Activated CD4-positive, alpha-beta T cell treated with anti-CD3 and anti-CD28 coated beads, Interleukin-2, amount 10 ng/mL, durations not matched to agents 24 days and 14 days (primary cell): ENCODE measurements around the gene C8G. TPM values are rescaled to one million over a fixed set of nuclear protein-coding genes. Genes with fewer than 3 reads are reported as not detected.

Experiments
- DNase-seq: peaks from one replicate; pipeline ENCODE4 v3.0.0; 2022
- H3K27ac Mint-ChIP-seq: one replicate; pipeline ENCODE4 v1.8.0; 2022; ENCODE audit warnings: mild to moderate bottlenecking, mixed read lengths
- H3K27me3 Mint-ChIP-seq: one replicate; pipeline ENCODE4 v1.8.0; 2022; ENCODE audit warnings: mixed read lengths
- H3K36me3 Mint-ChIP-seq: one replicate; pipeline ENCODE4 v1.8.0; 2022; ENCODE audit warnings: low read depth, mild to moderate bottlenecking, mixed read lengths
- H3K4me1 Mint-ChIP-seq: one replicate; pipeline ENCODE4 v1.8.0; 2021; ENCODE audit warnings: mixed read lengths
- H3K4me3 Mint-ChIP-seq: one replicate; pipeline ENCODE4 v1.8.0; 2022; ENCODE audit warnings: mild to moderate bottlenecking, moderate library complexity, mixed read lengths
- H3K9me3 Mint-ChIP-seq: one replicate; pipeline ENCODE4 v1.8.0; 2021; ENCODE audit warnings: mixed read lengths
- intact Hi-C: fragments of 100-400 bp; cut with micrococcal nuclease; formaldehyde crosslinking; loops from one replicate; pipeline ENCODE4 v1.15.1; 2023
- total RNA-seq: library from RNA; stranded (reverse); gene quantifications from 2 replicates; pipeline ENCODE4 v1.2.3, GENCODE V29; 2022

Gene C8G
- total RNA-seq, 1 donor from 2014 or later = 1.7 TPM

DNA sequence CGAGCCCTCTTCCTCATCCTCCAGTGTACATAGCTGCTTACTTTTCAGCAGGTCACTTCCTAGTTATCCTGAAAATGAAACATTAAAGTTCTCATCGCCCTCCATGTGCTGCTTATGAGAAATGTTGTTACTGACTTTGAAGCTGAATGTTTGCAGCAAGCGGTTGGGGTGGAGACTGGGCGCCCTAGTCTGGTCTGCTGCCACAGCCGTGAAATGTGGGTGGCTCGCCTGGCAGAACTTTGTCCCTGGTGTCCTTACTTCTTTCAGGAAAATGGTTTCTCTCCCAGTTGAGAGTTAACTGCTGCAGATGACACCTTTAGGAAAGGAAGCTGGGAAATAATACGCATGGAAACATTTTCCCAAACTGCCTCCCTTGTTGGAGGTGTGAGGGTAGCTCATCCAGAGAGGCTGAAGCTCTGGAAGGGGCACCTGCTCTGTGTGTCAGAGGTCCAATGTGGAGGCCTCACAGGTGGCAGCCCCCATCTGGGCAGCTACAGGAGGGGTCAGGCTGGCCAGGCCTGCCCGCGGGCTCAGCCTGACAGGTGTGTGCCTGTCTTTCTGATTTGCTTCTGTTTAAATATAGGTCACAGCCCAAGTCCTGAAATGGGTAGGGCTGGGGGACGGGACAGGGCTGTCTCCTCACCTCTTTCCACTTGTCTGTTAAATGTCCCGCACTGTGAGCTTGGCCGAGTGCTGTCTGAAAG lies 34.7 kb upstream of the C8G start:
- no peak overlapping the region for H3K27ac Mint-ChIP-seq
- intact Hi-C loops = no loop called here
- peaks cover 53% of the 10 kb centered on the region for H3K36me3 Mint-ChIP-seq
- H3K9me3 Mint-ChIP-seq = no peaks in the 10 kb centered on the region
- H3K4me3 Mint-ChIP-seq = no peak overlapping the region
- H3K4me1 Mint-ChIP-seq = peaks cover 8% of the 10 kb centered on the region
- DNase-seq = no peak
- H3K27me3 Mint-ChIP-seq = no peaks in the 10 kb centered on the region

DNA sequence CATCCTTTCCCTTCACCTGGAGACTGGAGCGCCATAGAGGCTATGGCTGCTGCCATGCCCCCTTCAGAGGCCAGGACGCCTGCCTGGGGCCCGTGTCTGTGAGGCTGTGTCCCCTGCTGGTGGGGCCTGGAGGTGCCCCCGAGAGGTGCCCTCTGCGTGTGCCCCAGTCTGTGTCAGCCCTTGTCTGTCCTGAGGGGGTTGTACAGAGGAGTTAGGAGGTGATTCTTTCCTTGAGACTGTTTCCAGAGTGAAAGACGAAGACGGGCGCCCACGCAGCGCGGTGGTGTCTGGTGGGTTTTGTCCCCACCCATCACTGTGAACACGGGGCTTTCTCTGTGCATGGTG lies 34.2 kb upstream of the C8G start:
- H3K27ac Mint-ChIP-seq = no peak overlapping the region
- H3K36me3 Mint-ChIP-seq = peaks cover 55% of the 10 kb centered on the region
- DNase-seq = no peak

DNA sequence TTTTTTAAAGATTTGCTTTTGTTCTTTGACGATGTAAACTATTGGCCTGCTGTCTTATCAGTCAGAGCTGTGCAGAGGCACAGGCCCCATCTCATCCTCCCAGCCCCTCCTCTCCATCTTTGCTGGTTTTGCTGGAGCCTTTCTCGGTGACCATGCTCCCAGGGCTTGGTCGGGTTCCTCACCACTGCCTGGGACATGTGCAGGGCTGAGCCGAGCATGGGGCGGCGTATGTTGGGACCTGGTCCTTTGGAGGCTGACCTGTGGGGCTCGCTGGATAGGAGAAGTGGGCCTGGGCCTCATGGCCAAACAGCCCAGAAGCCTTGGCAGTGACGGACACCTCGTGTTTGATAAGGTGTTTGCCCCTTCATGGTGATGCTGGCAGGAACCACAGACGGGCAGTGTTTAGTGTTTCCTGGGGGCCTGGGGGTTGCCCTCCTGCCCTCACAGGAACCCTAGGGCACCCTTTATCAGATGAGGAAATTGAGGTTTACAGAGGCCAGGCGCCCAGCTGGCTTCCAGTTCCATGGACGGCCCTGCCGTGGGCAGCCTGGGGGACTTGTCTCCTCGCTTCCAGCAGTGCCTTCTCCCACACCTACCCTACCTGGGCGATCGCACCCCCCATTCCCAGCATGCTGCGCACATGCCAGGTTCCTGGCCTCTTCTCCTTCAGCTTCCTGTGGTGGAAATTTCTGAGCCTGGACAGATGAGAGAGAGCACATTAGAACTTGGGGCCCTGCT lies 31.2 kb upstream of the C8G start:
- DNase-seq = no peak
- Mint-ChIP-seq H3K4me3 (no peak overlapping the region), H3K27me3 (no peaks in the 10 kb centered on the region), H3K9me3 (no peaks in the 10 kb centered on the region), H3K36me3 (peaks cover 53% of the 10 kb centered on the region), H3K27ac (peak overlapping the region; percentile 47), H3K4me1 (peaks cover 9% of the 10 kb centered on the region)
- intact Hi-C loops = no loop called here

More for the DNA sequence above, 34.2 kb upstream of the C8G start:
- intact Hi-C loops = no loop called here
- Mint-ChIP-seq H3K9me3 (no peaks in the 10 kb centered on the region), H3K4me3 (no peak overlapping the region), H3K27me3 (no peaks in the 10 kb centered on the region), H3K4me1 (peaks cover 9% of the 10 kb centered on the region)

DNA sequence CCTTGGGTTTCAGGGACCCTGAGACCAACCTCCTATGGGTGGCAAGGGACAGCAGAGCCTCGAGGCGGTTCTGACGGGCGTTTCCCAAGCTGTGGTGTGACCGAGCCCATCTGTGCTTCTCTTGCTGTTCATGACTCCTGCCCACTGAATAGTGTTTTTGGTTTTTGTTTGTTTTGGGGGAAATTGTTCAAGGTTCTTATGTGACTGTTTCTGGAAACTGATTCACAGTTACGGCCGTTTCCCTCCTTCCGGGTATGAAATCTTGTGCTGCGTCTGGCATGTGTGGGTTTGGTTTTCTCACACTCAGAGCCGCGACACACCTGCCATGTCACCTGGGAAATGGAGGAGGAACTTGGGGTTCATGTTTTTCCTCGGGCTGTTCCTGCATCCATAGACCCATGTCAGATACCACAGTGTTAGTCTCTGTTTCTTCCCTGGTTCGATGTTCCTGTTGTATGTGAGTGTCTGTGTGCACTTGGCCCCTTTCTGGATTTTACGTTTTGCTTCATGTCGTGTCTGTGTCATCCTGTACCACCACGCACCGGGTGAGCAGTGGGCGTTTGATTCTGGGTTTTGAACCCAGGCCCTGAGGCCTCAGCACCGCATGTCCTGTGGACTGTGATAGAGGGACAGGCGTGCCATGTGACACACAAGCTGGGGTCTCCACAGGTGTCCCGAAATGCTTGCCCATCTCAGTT lies 29.3 kb upstream of the C8G start:
- H3K9me3 Mint-ChIP-seq = no peaks in the 10 kb centered on the region
- peak overlapping the region; percentile 76 for H3K27ac Mint-ChIP-seq
- H3K36me3 Mint-ChIP-seq = peaks cover 49% of the 10 kb centered on the region
- no peak for DNase-seq
- intact Hi-C loops = no loop called here
- H3K4me3 Mint-ChIP-seq = no peak overlapping the region
- H3K4me1 Mint-ChIP-seq = peaks cover 5% of the 10 kb centered on the region
- no peaks in the 10 kb centered on the region for H3K27me3 Mint-ChIP-seq

DNA sequence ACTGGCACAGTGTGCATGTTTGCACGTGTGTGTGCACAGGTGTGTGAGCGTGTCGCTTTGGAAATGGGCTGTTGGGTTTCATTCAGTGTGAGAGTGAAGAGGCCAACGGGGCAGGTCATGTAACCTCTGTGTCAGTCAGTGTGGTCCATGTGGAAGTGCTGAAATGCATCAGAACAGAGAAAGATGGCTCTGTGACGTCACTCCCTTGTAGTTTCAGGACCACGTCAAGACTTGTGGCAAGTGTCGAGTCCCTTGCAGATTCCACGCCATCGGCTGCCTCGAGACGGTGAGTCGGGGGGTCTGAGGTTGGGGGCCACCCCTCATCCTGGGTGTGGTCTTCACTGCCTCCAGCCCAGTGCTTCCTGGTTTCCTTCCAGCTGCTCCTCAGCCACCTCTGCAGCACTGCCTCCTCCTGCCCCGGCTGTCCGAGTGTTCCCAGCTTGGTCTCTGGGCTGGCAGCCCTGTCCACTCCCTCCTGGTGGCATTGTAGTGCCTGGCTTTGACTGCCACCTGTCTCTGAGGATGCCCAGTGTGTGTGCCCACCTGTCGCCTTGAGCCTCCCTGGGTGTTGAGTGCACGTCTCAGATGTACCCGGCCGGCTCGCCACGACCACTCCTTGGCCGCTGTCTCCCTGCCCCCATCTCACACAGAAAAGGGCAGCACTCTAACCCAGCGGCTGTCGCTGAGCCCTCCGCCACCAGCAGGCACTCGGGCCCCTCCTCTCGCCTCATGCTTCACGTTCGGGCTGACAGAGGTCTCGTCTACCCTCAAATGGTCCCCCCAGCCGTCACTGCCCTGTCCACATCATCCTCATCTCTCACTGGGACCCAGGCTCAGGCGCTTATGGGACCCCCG lies 28.5 kb upstream of the C8G start:
- H3K27ac Mint-ChIP-seq = peak overlapping the region; percentile 76
- peaks cover 45% of the 10 kb centered on the region for H3K36me3 Mint-ChIP-seq
- intact Hi-C loops = no loop called here
- DNase-seq = no peak
- no peak overlapping the region for H3K4me3 Mint-ChIP-seq
- H3K4me1 Mint-ChIP-seq = peaks cover 5% of the 10 kb centered on the region
- H3K9me3 Mint-ChIP-seq = no peaks in the 10 kb centered on the region
- no peaks in the 10 kb centered on the region for H3K27me3 Mint-ChIP-seq

DNA sequence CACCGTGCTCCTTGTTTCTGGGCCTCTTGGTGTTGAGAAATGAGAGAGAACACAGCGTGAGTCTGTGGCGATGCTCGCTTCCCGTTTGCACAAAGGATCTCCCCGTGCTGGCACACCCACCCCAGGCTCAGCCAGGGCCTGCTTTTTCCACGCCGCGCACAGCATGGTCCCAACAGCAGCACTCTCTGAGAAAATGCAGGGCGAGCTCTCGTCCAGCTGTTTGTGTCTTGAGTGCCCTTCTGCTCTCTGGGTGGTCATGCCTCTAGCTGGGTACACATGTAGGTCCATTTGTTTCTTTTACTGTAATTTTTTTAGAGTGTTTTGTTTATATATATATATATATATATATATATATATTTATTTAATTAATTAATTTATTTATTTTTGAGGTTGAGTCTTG lies 27.1 kb upstream of the C8G start:
- Mint-ChIP-seq H3K9me3 (no peaks in the 10 kb centered on the region), H3K4me1 (peaks cover 5% of the 10 kb centered on the region), H3K27me3 (no peaks in the 10 kb centered on the region), H3K36me3 (peaks cover 54% of the 10 kb centered on the region), H3K27ac (peak overlapping the region; percentile 30), H3K4me3 (no peak overlapping the region)
- DNase-seq = no peak
- intact Hi-C loops = no loop called here

DNA sequence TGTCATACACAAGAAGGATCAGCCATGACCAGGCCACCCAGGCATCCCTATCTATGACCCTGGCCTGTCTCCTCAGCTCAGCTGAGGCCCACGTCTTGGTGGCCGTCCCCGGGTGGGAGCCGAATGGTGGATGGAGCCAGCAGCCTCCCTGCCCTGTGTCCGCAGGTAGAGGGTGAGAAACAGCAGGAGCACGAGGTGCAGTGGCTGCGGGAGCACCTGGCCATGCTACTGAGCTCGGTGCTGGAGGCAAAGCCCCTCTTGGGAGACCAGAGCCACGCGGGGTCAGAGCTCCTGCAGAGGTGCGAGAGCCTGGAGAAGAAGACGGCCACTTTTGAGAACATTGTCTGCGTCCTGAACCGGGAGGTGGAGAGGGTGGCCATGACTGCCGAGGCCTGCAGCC lies 25.0 kb upstream of the C8G start:
- no peak overlapping the region for H3K27ac Mint-ChIP-seq

DNA sequence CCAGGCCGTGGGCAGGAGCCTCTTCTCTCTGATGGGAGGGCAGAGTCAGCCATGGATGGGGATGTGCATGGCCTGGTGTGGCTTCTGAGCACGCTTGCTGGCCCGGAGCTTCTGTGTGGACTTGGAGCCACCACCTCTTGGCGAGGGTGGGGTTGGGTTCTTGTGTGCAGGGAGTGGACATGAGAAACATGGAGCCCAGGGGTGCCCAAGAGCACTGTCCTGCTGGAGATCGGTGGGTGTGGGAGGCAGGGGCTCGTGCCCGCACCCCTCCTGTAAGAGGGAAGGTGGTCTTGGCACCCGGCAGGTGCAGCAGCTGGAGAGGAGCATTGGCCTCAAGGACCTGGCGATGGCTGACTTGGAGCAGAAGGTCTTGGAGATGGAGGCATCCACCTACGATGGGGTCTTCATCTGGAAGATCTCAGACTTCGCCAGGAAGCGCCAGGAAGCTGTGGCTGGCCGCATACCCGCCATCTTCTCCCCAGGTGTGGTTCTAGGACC lies 24.3 kb upstream of the C8G start:
- H3K27ac Mint-ChIP-seq = no peak overlapping the region
- intact Hi-C loops = no loop called here
- no peaks in the 10 kb centered on the region for H3K9me3 Mint-ChIP-seq
- no peaks in the 10 kb centered on the region for H3K27me3 Mint-ChIP-seq
- H3K4me3 Mint-ChIP-seq = no peak overlapping the region
- H3K36me3 Mint-ChIP-seq = peaks cover 60% of the 10 kb centered on the region
- DNase-seq = no peak
- H3K4me1 Mint-ChIP-seq = peaks cover 5% of the 10 kb centered on the region

More for the DNA sequence above, 25.0 kb upstream of the C8G start:
- Mint-ChIP-seq H3K4me3 (no peak overlapping the region), H3K27me3 (no peaks in the 10 kb centered on the region), H3K36me3 (peaks cover 62% of the 10 kb centered on the region), H3K4me1 (peaks cover 5% of the 10 kb centered on the region), H3K9me3 (no peaks in the 10 kb centered on the region)
- intact Hi-C loops = no loop called here
- no peak for DNase-seq

DNA sequence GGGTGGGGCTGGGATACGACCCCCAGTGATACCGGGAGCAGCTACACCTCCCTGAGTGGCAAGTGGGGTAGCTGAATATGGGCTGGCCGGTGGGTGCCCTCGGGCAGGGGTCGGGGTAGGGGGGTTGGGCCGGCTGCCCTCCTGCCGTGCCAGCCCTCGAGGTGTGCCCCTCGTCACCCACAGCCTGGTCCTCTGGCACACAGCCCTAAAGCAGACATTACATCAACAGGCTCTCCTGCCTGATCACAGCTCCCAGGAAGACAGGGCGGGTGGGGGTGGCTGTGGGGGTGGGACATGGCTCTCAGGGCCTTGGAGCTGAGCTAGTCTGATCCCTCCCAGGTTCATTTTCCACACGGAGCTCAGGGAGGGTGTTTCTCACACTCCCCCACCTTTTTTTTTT lies 23.7 kb upstream of the C8G start:
- intact Hi-C loops = no loop called here
- no peak overlapping the region for H3K4me3 Mint-ChIP-seq
- H3K4me1 Mint-ChIP-seq = no peaks in the 10 kb centered on the region
- no peak overlapping the region for H3K27ac Mint-ChIP-seq
- no peaks in the 10 kb centered on the region for H3K27me3 Mint-ChIP-seq
- no peak for DNase-seq
- peaks cover 55% of the 10 kb centered on the region for H3K36me3 Mint-ChIP-seq
- H3K9me3 Mint-ChIP-seq = no peaks in the 10 kb centered on the region

DNA sequence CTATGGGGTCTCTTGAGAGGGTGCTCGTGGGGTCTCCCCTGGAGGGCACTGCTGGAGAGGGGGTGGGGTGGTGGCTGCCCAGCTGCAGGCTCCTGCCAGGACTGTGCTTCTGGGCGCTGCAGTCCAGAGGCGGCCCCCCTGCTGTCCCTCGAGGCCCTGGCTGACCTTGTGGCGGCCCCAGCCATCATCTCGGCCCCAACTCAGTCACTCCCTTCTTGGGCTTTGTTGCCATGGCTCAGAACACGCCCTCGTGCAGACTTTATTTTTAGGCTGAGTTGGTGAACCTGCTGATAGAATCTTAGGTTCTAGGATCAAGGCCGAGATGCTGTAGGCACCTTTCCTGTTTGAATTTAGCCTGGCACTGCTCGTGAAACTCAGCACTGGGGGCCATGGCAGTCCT lies 23.3 kb upstream of the C8G start:
- no peak for DNase-seq
- Mint-ChIP-seq H3K4me3 (no peak overlapping the region), H3K4me1 (no peaks in the 10 kb centered on the region), H3K9me3 (no peaks in the 10 kb centered on the region), H3K36me3 (peaks cover 58% of the 10 kb centered on the region), H3K27ac (no peak overlapping the region), H3K27me3 (no peaks in the 10 kb centered on the region)
- intact Hi-C loops = no loop called here

DNA sequence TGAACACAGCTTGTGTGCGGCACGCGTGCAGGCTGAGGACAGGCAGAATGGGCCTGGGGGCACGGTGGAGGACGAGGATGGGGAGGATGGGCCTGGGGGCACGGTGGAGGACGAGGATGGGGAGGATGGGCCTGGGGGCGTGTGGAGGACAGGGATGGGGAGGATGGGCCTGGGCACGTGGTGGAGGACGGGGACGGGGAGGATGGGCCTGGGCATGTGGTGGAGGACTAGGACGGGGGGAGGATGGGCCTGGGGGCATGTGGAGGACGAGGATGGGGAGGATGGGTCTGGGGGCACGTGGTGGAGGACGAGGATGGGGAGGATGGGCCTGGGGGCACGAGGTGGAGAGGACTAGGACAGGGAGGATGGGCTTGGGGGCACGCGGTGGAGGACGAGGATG lies 22.5 kb upstream of the C8G start:
- Mint-ChIP-seq H3K4me1 (no peaks in the 10 kb centered on the region), H3K4me3 (no peak overlapping the region), H3K9me3 (no peaks in the 10 kb centered on the region), H3K27me3 (no peaks in the 10 kb centered on the region), H3K27ac (peak overlapping the region; percentile 60), H3K36me3 (peaks cover 54% of the 10 kb centered on the region)
- intact Hi-C loops = no loop called here
- DNase-seq = no peak

DNA sequence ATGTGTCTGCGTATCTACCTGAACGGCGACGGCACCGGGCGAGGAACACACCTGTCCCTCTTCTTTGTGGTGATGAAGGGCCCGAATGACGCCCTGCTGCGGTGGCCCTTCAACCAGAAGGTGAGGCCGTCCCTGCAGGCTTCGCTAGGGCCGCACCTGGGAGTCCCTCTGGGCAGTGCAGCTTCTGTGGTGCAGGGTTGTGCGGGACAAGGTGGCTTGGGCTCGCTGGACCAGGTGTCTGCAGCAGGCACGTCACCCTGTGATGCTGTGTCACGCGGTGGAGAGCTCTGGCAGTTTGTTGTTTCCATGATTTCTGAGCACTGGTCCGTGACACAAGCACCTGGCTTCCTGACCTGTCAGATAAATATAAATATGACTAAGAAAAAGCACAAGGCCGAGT lies 21.2 kb upstream of the C8G start:
- H3K36me3 Mint-ChIP-seq = peaks cover 58% of the 10 kb centered on the region
- no peaks in the 10 kb centered on the region for H3K4me1 Mint-ChIP-seq
- no peaks in the 10 kb centered on the region for H3K9me3 Mint-ChIP-seq
- H3K4me3 Mint-ChIP-seq = no peak overlapping the region
- intact Hi-C loops = no loop called here
- no peak for DNase-seq
- H3K27ac Mint-ChIP-seq = no peak overlapping the region
- no peaks in the 10 kb centered on the region for H3K27me3 Mint-ChIP-seq

DNA sequence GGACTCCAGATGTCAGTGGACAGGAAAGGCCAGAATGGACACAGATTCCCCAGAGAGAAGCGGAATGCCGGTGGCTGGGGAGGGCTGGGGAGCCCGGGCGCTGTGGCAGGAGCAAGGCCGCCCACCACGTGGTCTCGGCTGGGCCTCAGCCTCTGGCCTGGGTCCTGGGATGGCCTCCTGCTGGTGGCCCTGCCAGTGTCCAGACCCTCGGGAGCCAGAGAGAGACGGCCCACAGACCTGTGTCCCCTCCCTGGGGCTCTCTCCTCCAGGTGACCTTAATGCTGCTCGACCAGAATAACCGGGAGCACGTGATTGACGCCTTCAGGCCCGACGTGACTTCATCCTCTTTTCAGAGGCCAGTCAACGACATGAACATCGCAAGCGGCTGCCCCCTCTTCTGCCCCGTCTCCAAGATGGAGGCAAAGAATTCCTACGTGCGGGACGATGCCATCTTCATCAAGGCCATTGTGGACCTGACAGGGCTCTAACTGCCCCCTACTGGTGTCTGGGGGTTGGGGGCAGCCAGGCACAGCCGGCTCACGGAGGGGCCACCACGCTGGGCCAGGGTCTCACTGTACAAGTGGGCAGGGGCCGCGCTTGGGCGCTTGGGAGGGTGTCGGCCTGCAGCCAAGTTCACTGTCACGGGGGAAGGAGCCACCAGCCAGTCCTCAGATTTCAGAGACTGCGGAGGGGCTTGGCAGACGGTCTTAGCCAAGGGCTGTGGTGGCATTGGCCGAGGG lies 19.5 kb upstream of the C8G start:
- intact Hi-C loops = no loop called here
- no peaks in the 10 kb centered on the region for H3K4me1 Mint-ChIP-seq
- no peaks in the 10 kb centered on the region for H3K9me3 Mint-ChIP-seq
- H3K27ac Mint-ChIP-seq = no peak overlapping the region
- DNase-seq = no peak
- no peak overlapping the region for H3K4me3 Mint-ChIP-seq
- no peaks in the 10 kb centered on the region for H3K27me3 Mint-ChIP-seq
- peaks cover 58% of the 10 kb centered on the region for H3K36me3 Mint-ChIP-seq
